Prostate gland (tissue), 2 donors: Measurements from ENCODE around the gene DUOX2.

Experiments used
- CTCF ChIP-seq, 4 experiments: fragments of 200-600 bp in 2 of 4; fragments of 450-650 bp in 2 of 4; sonication (generic) in 2 of 4; IDR thresholded peaks; 1 replicate in 3 of 4; 2 replicates in 1 of 4; pipeline ENCODE4 v1.5.1; 2016 to 2019; ENCODE audit warnings: antibody characterized with exemption in 4 of 4, mild to moderate bottlenecking in 2 of 4, moderate library complexity in 2 of 4
- POLR2AphosphoS5 ChIP-seq: sonication (generic); formaldehyde crosslinking; IDR thresholded peaks from one replicate; pipeline ENCODE4 v1.6.1; 2017; ENCODE audit warnings: antibody characterized with exemption

GRCh38 chr15:45137703-45138102 is 23.7 kb upstream of the DUOX2 start:
- TF ChIP-seq CTCF (IDR thresholded peaks at IDR 0.05), result no peak
- TF ChIP-seq POLR2AphosphoS5, result no peak
